Ishikawa (cell line): ENCODE data around the gene ITGAX.

Experiments used
- EP300 ChIP-seq: IDR thresholded peaks from 2 replicates; pipeline ENCODE4 v1.6.1; 2012; ENCODE audit warnings: borderline replicate concordance
- FOXM1 ChIP-seq: IDR thresholded peaks from 2 replicates; pipeline ENCODE4 v1.6.1; 2012; ENCODE audit warnings: low read depth, borderline replicate concordance
- TAF1 ChIP-seq: IDR thresholded peaks from 2 replicates; pipeline ENCODE4 v1.6.1; 2012; ENCODE audit warnings: low read depth, mild to moderate bottlenecking
- YY1 ChIP-seq: IDR thresholded peaks from 2 replicates; pipeline ENCODE4 v1.6.1; 2012; ENCODE audit warnings: low read depth
- TF ChIP-seq, protein P1 (sequence below): IDR thresholded peaks from 2 replicates; pipeline ENCODE4 v1.6.1; 2012
- TF ChIP-seq, protein P2 (sequence below): IDR thresholded peaks from 2 replicates; pipeline ENCODE4 v1.6.1; 2012; ENCODE audit warnings: low read depth, mild to moderate bottlenecking

DNA sequence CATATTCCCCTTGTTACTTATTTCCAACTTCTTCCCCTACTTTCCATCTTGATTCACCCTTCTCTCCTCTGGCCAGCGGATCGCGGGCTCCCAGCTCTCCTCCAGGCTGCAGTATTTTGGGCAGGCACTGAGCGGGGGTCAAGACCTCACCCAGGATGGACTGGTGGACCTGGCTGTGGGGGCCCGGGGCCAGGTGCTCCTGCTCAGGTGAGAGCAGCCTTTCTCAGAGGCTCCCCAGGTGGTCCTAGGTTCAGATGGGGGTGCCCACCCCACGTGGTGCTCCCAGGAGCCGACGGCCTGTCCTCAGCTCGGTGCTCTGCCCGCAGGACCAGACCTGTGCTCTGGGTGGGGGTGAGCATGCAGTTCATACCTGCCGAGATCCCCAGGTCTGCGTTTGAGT is 16.0 kb downstream of the ITGAX start:
- TF ChIP-seq YY1 (no peak), TAF1 (no peak), EP300 (no peak), FOXM1 (no peak)
- TF ChIP-seq, protein P1, sequence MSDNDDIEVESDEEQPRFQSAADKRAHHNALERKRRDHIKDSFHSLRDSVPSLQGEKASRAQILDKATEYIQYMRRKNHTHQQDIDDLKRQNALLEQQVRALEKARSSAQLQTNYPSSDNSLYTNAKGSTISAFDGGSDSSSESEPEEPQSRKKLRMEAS, result no peak
- TF ChIP-seq, protein P2, sequence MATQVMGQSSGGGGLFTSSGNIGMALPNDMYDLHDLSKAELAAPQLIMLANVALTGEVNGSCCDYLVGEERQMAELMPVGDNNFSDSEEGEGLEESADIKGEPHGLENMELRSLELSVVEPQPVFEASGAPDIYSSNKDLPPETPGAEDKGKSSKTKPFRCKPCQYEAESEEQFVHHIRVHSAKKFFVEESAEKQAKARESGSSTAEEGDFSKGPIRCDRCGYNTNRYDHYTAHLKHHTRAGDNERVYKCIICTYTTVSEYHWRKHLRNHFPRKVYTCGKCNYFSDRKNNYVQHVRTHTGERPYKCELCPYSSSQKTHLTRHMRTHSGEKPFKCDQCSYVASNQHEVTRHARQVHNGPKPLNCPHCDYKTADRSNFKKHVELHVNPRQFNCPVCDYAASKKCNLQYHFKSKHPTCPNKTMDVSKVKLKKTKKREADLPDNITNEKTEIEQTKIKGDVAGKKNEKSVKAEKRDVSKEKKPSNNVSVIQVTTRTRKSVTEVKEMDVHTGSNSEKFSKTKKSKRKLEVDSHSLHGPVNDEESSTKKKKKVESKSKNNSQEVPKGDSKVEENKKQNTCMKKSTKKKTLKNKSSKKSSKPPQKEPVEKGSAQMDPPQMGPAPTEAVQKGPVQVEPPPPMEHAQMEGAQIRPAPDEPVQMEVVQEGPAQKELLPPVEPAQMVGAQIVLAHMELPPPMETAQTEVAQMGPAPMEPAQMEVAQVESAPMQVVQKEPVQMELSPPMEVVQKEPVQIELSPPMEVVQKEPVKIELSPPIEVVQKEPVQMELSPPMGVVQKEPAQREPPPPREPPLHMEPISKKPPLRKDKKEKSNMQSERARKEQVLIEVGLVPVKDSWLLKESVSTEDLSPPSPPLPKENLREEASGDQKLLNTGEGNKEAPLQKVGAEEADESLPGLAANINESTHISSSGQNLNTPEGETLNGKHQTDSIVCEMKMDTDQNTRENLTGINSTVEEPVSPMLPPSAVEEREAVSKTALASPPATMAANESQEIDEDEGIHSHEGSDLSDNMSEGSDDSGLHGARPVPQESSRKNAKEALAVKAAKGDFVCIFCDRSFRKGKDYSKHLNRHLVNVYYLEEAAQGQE, result no peak
